Suprapubic skin (tissue), 4 donors: ENCODE measurements around the gene GNA12. TPM values are rescaled to one million over a fixed set of nuclear protein-coding genes. Genes with fewer than 3 reads are reported as not detected.

Experiments
- DNase-seq, 2 donors: peaks; one replicate each; pipeline ENCODE4 v3.0.0-alpha.2; 2019; ENCODE audit warnings: low spot score in 2 of 2
- H3K27ac ChIP-seq: fragments of 200-600 bp; sonication (generic); one replicate; pipeline ENCODE4 v1.5.1; 2019
- H3K27me3 ChIP-seq: fragments of 200-600 bp; sonication (generic); one replicate; pipeline ENCODE4 v1.5.1; 2019
- H3K36me3 ChIP-seq: fragments of 200-600 bp; sonication (generic); one replicate; pipeline ENCODE4 v1.5.1; 2019
- H3K4me1 ChIP-seq: fragments of 200-600 bp; sonication (generic); one replicate; pipeline ENCODE4 v1.5.1; 2019
- H3K4me3 ChIP-seq: fragments of 200-600 bp; sonication (generic); one replicate; pipeline ENCODE4 v1.5.1; 2019; ENCODE audit warnings: mild to moderate bottlenecking
- H3K9me3 ChIP-seq: fragments of 200-600 bp; sonication (generic); one replicate; pipeline ENCODE4 v1.5.1; 2019
- EP300 ChIP-seq: sonication (generic); formaldehyde crosslinking; IDR thresholded peaks from one replicate; pipeline ENCODE4 v1.6.1; 2017; ENCODE audit warnings: antibody characterized with exemption
- POLR2A ChIP-seq, 2 donors: fragments of 450-650 bp; IDR thresholded peaks; one replicate each; pipeline ENCODE4 v1.6.1; 2017; ENCODE audit warnings: antibody characterized with exemption in 2 of 2, mild to moderate bottlenecking in 2 of 2, moderate library complexity in 2 of 2
- POLR2AphosphoS5 ChIP-seq, 3 donors: sonication (generic); formaldehyde crosslinking; IDR thresholded peaks; one replicate each; pipeline ENCODE4 v1.6.1; 2017; ENCODE audit warnings: antibody characterized with exemption in 3 of 3
- WGBS: methylation state at CpG from one replicate; pipeline ENCODE4 v1.1.5; 2018; 5-methylcytosine and 5-hydroxymethylcytosine counted together
- total RNA-seq, 4 donors: library from RNA; depleted of rRNA; stranded (reverse); fragments of >200 nt; gene quantifications; one replicate each; pipeline ENCODE4 v1.1.0, GENCODE V29; 2016
- TF ChIP-seq, protein P1 (sequence below), 2 donors: fragments of 200-600 bp in 1 of 2; fragments of 450-650 bp in 1 of 2; sonication (generic) in 1 of 2; IDR thresholded peaks; one replicate each; pipeline ENCODE4 v1.5.1; 2016 to 2019; ENCODE audit warnings: antibody characterized with exemption in 2 of 2, mild to moderate bottlenecking in 1 of 2, moderate library complexity in 1 of 2

GNA12 gene
- total RNA-seq, 4 donors from 2014 or later: 9.7 to 15.0 (median 13.3) TPM

- WGBS: 78% methylated on average over 8 of the region's 8 CpGs
- Histone ChIP-seq H3K4me3 (no peak overlapping the region), H3K27me3 (no peaks in the 10 kb centered on the region), H3K36me3 (no peaks in the 10 kb centered on the region), H3K4me1 (no peaks in the 10 kb centered on the region), H3K27ac (no peak overlapping the region), H3K9me3 (no peaks in the 10 kb centered on the region)
- TF ChIP-seq POLR2AphosphoS5 (IDR thresholded peaks at IDR 0.05): no peak
- TF ChIP-seq, protein P1, sequence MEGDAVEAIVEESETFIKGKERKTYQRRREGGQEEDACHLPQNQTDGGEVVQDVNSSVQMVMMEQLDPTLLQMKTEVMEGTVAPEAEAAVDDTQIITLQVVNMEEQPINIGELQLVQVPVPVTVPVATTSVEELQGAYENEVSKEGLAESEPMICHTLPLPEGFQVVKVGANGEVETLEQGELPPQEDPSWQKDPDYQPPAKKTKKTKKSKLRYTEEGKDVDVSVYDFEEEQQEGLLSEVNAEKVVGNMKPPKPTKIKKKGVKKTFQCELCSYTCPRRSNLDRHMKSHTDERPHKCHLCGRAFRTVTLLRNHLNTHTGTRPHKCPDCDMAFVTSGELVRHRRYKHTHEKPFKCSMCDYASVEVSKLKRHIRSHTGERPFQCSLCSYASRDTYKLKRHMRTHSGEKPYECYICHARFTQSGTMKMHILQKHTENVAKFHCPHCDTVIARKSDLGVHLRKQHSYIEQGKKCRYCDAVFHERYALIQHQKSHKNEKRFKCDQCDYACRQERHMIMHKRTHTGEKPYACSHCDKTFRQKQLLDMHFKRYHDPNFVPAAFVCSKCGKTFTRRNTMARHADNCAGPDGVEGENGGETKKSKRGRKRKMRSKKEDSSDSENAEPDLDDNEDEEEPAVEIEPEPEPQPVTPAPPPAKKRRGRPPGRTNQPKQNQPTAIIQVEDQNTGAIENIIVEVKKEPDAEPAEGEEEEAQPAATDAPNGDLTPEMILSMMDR (IDR thresholded peaks at IDR 0.05): no peak
- peak in 1 of 2 donors; percentile 13 for DNase-seq
Observed at GRCh38 chr7:2779051-2779450, 65.1 kb downstream of the GNA12 start.

- no peak overlapping the region for H3K4me3 ChIP-seq
- H3K27me3 ChIP-seq: no peaks in the 10 kb centered on the region
- no peak for DNase-seq
- H3K36me3 ChIP-seq: no peaks in the 10 kb centered on the region
- no peaks in the 10 kb centered on the region for H3K9me3 ChIP-seq
- H3K4me1 ChIP-seq: no peaks in the 10 kb centered on the region
- TF ChIP-seq EP300: no peak
- TF ChIP-seq POLR2AphosphoS5 (IDR thresholded peaks at IDR 0.05): no peak
- TF ChIP-seq, protein P1 (IDR thresholded peaks at IDR 0.05): no peak
- no peak for TF ChIP-seq POLR2A (IDR thresholded peaks at IDR 0.05)
- no peak overlapping the region for H3K27ac ChIP-seq
- WGBS: 84% methylated on average over 8 of the region's 8 CpGs
Observed at GRCh38 chr7:2777898-2778535, 66.1 kb downstream of the GNA12 start.

- WGBS: 93% methylated on average over 12 of the region's 12 CpGs
Observed at GRCh38 chr7:2776401-2776800, 67.7 kb downstream of the GNA12 start.

DNA sequence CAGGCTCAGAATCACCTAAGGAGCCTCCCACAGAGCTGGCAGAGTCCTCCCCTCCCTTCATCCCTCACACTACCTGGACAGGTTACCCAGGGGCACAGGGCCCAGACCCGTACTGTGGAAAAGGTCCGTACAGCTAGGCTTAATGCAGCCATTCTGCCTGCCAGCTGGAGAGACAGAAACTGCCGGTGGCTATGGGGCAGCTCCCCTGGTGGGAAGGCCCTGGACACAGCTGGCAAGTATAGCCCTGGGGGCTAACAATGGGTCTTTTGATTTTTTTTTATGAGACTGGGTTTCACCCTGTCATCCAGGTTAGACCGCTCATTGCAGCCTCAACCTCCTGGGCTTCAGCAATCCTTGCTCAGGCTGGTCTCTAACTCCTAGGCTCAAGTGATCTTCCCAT is 68.3 kb downstream of the GNA12 start:
- TF ChIP-seq POLR2A (IDR thresholded peaks at IDR 0.05) (no peak), POLR2AphosphoS5 (IDR thresholded peaks at IDR 0.05) (no peak), EP300 (no peak)
- TF ChIP-seq, protein P1 (IDR thresholded peaks at IDR 0.05): no peak
- no peak for DNase-seq
- H3K27me3 ChIP-seq: no peaks in the 10 kb centered on the region
- no peaks in the 10 kb centered on the region for H3K9me3 ChIP-seq
- no peak overlapping the region for H3K27ac ChIP-seq
- WGBS: 82% methylated on average over 4 of the region's 4 CpGs
- H3K4me3 ChIP-seq: no peak overlapping the region
- H3K36me3 ChIP-seq: no peaks in the 10 kb centered on the region
- H3K4me1 ChIP-seq: peaks cover 4% of the 10 kb centered on the region

More at GRCh38 chr7:2776401-2776800, 67.7 kb downstream of the GNA12 start:
- H3K36me3 ChIP-seq: no peaks in the 10 kb centered on the region
- no peak overlapping the region for H3K4me3 ChIP-seq
- H3K27ac ChIP-seq: no peak overlapping the region
- no peak for TF ChIP-seq EP300
- no peak for TF ChIP-seq POLR2AphosphoS5 (IDR thresholded peaks at IDR 0.05)
- TF ChIP-seq, protein P1 (IDR thresholded peaks at IDR 0.05): no peak
- no peak for TF ChIP-seq POLR2A (IDR thresholded peaks at IDR 0.05)
- no peak for DNase-seq
- H3K9me3 ChIP-seq: no peaks in the 10 kb centered on the region
- no peaks in the 10 kb centered on the region for H3K27me3 ChIP-seq
- peaks cover 4% of the 10 kb centered on the region for H3K4me1 ChIP-seq

DNA sequence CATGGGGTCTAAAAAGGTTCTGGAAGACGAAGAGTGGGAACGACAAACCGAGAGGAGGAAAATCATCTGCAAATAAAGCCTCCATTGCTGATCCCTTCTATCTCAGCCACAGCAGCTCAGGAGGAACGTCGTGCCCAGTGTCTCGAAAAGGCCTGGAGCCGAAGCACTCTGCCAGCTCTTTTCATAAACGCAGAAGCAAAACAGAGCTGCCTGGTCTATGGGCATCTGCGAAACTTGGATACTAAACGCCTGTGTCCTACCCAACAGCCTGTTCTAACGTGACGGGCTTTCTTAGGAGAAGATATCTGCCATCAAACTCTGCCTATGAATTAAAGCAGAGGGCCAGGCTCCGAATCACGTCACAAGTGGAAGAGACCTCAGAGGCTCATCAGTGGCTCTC is 68.7 kb downstream of the GNA12 start:
- no peaks in the 10 kb centered on the region for H3K36me3 ChIP-seq
- TF ChIP-seq, protein P1 (IDR thresholded peaks at IDR 0.05): no peak
- TF ChIP-seq EP300: no peak
- no peak for TF ChIP-seq POLR2A (IDR thresholded peaks at IDR 0.05)
- TF ChIP-seq POLR2AphosphoS5 (IDR thresholded peaks at IDR 0.05): no peak
- WGBS: 77% methylated on average over 14 of the region's 14 CpGs
- no peak overlapping the region for H3K27ac ChIP-seq
- no peaks in the 10 kb centered on the region for H3K27me3 ChIP-seq
- H3K4me3 ChIP-seq: no peak overlapping the region
- no peak for DNase-seq
- no peaks in the 10 kb centered on the region for H3K9me3 ChIP-seq
- peaks cover 4% of the 10 kb centered on the region for H3K4me1 ChIP-seq
